GM12865 (cell line): Measurements from ENCODE around the gene HAUS1.

Experiments
- DNase-seq: peaks from one replicate; pipeline ENCODE4 v3.0.0; 2010; ENCODE audit warnings: low read depth
- H3K4me3 ChIP-seq: 2 replicates; pipeline ENCODE4 v1.5.1; 2011; ENCODE audit warnings: mild to moderate bottlenecking, low read depth, low read length, control low read depth
- TF ChIP-seq, protein P1 (sequence below): IDR thresholded peaks from 2 replicates; pipeline ENCODE4 v1.5.1; 2011; ENCODE audit warnings: low read length, control low read depth, low read depth, inconsistent platforms; ENCODE audit not compliant: insufficient read depth; ENCODE audit errors: missing control alignments

The HAUS1 gene

DNA sequence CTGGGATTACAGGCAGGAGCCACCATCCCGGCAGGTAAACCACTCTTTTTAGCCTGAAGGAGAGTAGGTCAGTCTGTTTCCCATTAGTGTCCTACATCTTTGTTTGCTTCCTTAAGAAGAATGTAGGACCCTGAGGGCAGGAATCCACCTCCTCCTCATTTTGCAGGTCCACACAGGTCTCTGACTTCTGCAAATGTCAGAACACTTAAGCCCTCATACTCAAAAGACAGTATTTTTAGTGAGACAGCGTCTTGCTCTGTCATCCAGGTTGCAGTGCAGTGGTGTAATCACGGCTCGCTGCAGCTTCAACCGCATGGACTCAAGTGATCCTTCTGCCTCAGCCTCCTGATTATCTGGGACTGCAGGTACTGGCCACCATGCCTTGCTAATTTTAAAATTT is 41.4 kb upstream of the HAUS1 start:
- DNase-seq: no peak
- TF ChIP-seq, protein P1, sequence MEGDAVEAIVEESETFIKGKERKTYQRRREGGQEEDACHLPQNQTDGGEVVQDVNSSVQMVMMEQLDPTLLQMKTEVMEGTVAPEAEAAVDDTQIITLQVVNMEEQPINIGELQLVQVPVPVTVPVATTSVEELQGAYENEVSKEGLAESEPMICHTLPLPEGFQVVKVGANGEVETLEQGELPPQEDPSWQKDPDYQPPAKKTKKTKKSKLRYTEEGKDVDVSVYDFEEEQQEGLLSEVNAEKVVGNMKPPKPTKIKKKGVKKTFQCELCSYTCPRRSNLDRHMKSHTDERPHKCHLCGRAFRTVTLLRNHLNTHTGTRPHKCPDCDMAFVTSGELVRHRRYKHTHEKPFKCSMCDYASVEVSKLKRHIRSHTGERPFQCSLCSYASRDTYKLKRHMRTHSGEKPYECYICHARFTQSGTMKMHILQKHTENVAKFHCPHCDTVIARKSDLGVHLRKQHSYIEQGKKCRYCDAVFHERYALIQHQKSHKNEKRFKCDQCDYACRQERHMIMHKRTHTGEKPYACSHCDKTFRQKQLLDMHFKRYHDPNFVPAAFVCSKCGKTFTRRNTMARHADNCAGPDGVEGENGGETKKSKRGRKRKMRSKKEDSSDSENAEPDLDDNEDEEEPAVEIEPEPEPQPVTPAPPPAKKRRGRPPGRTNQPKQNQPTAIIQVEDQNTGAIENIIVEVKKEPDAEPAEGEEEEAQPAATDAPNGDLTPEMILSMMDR: no peak
- H3K4me3 ChIP-seq: no peak overlapping the region

DNA sequence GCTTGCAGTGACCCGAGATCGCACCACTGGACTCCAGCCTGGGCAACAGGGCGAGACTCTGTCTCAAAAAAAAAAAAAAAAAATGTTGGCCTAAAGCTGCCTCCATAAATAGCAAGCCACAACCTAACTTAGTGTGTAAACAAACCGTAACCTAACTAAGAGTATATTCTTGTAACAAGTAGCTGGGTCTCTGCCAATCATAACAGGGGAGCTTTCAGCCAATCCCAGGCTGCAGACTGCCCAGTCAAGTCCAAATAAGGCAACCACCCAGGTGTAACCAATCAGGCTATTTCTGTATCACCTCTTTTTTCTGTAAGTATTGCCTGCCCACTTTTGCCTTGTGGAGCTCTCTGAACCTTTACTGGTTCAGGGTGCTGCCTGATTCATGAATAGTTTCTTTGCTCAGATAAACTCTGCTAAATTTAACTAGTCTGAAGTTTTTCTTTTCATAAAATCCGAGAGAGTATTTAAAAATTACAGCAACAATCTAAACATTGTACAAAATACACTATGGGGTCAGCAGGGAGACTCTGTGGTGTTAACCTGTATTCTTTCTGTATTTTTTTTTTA is 36.7 kb upstream of the HAUS1 start:
- no peak overlapping the region for H3K4me3 ChIP-seq
- TF ChIP-seq, protein P1: no peak
- peak; percentile 54 for DNase-seq

DNA sequence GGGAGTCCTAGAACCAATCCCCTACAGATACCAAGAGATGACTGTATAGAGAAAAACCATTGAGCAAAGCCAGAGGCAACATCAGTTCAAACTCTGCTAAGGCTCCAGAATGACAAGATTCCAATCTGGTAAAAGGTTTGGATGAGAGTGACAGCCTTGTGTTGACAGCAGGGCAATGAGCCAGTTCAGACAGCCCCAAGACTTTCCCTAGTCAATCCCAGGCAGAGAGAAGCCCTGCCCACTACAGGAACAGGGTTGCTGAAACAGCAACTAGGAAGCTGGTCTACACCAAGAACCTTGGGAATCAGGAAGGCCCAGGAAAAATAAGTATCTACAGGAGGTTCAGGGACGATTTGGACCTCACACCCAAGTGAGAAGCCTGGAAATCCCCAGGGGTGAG is 35.4 kb upstream of the HAUS1 start:
- TF ChIP-seq, protein P1: no peak
- DNase-seq: no peak
- H3K4me3 ChIP-seq: no peak overlapping the region

DNA sequence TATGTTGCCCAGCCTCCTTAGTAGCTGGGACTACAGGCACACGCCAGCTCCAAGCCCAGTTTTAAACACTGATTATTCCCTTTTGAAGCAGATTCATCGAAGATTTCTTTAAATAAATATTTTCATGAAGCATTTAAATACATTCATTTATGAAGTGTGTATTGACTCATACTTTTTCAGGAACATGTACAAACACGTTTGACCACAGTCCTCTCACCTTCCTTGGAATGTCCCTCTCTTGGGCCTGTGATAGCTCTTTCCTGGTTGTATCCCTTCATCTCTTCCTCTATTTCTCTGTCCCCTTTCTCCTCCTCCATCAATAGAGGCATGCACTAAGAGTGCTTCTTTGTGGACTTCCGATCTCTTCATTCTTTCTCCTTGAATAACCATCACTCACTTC is 34.7 kb upstream of the HAUS1 start:
- peak; percentile 41 for DNase-seq

DNA sequence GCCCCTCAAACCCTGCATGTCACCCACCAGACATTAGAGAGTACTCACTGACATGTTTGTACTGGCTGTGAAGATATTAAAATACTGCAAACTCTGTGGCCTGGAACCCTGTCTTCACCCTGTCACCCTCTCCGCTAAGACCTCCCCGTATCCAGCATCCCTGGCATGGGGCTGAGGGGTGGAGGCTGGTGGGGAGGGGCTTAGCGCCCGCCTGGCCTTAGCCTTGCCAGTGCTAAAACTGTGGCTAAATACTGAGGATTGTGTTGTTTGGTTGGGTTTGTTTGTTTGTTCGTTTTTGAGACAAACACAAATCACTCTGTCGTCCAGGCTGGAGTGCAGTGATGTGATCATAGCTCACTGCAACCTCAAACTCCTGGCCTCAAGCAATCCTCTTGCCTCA is 34.0 kb upstream of the HAUS1 start:
- H3K4me3 ChIP-seq: no peak overlapping the region
- no peak for DNase-seq
- TF ChIP-seq, protein P1: no peak

More for the DNA sequence above, 34.7 kb upstream of the HAUS1 start:
- TF ChIP-seq, protein P1: no peak
- H3K4me3 ChIP-seq: no peak overlapping the region

DNA sequence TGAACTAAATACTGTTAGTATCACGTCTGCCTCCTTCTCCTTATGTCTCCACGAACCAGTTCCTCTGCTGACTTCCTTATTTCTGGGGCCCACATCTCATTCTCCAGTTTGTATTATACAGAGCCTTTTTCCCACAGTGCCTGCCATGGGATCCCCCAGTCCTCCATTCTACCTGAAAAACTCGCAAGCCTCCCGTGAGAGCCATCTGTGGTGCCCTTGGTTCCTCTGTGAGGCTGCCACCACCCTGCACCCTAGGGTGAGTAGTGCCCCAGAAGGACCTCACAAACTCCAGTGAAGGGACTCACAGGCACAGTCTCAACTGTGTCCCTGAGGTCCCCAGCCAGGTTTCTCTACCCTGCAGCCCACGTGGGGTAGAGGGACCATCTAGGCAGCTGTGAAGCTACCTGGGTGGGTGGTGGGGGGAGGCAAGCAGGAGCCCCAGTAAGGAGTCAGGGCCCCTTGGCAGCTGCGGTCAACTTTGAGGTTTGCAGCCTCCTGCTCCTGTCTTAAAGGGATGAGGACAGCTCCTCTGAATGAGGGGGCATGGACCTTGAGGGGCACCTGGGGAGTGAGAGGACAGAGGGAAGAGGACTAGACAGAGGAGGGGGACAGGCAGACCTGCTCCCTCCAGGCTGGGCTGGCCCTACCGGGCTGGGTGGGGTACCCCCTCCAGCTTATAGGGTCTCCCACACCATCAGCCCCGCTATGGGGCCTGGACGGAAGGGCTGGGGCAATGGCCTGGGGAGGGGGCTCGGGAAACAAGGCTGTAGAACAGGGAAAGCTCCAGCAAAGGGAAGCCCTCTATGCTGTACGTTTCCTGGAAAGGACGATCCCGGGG is 33.2 kb upstream of the HAUS1 start:
- TF ChIP-seq, protein P1: no peak
- H3K4me3 ChIP-seq: peak overlapping the region; percentile 42
- DNase-seq: no peak
